Erythroblast (primary cell): Measurements from ENCODE around the gene POR.

Experiments
- GATA1 ChIP-seq: IDR thresholded peaks from 2 replicates; pipeline ENCODE4 v1.6.1; 2011; ENCODE audit warnings: low read depth, mild to moderate bottlenecking, control low read depth, low read length, moderate library complexity
- POLR2A ChIP-seq: IDR thresholded peaks from 2 replicates; pipeline ENCODE4 v1.6.1; 2011; ENCODE audit warnings: mild to moderate bottlenecking, low read length

DNA sequence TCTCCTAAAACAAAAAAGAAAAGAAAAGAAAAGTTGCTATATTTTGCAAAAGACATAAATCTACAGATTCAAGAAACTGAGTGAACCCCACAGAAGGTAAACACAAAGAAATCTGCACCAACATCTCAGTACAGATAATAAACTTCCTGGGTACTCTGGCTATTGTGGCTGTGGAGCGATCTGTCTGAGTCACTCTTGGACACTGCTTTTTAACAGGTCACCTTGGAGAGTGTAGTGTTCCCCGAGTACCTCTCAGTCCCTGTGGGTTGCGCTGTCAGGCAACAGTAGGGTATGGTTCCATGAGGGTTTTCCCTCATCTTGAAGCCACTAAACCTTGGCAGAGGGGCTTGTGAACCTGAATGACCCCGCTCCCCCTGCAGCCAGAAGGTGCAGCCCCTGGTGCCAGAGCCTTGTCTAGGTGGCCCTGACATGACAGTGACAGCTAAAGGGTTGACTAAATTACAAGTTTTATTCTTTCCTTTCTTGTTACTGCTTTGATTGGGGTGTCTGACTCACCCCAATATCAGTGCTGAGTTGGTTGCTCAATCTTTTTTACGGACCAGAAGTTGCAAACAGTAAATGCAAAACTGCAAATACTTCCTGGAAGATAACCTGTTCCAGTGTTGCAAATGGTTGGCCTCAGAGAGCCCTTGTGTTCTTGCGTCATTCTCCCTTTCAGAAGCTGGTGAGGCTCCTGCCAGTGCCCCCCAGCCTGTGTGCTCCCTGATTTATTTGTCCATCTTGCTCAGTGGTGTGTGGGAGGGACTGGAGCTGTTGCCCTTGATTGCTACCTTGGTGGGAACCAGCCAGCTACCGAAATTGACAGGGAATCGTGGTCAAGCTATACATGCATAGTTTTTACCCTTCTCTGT, 30.6 kb downstream of the POR start:
- no peak for TF ChIP-seq GATA1
- no peak for TF ChIP-seq POLR2A
